GM21723 (cell line): ENCODE data around the gene LRRC56.

ENCODE experiments used
- ATAC-seq: cut with Tn5 transposase; IDR thresholded peaks from one replicate; pipeline ENCODE4 v1.9.1; 2021; ENCODE audit warnings: mild to moderate bottlenecking, moderate library complexity; ENCODE audit not compliant: unreplicated experiment

Gene LRRC56

DNA sequence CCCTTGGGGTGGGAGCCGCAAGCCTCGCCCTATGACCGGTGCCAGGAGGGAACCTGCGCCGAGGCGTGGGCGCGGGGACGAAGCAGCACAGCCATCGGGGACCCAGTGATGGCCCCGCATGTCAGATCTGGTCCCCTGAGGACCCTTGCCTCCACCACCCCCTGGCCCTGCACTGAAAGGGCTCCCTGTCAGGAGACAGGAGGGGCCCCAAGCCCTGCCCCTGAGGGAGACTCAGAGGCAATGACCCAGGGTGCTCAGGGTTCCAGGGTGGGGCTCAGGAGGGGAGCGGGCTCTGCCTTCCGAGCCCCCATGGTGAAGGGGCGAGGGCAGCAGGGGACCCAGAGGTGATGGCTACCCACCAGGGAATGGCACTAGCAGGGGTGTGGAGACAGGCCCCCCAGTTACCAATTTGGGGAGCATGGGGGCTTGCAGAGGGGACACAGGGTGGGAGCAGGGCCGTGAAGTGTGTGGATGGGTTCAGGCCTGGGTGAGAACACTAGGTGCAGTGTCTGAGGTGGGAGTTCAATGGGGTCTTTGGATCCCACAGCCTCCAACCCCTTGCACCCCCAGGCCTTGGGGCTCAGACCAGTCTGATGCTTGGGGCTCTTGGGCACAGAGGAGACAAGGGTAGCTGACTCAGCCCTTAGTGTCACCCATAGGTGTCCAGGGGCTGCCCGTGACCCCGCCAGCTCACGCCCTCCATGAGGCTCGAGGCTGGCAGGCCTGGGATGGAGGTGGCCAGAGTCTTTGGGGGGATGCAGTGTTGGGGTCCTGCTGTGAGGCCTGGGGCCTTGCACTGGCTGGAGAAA is 499 bp downstream of the LRRC56 start:
- ATAC-seq = no peak

GRCh38 chr11:538431-539051 is 1.2 kb downstream of the LRRC56 start:
- no peak for ATAC-seq

DNA sequence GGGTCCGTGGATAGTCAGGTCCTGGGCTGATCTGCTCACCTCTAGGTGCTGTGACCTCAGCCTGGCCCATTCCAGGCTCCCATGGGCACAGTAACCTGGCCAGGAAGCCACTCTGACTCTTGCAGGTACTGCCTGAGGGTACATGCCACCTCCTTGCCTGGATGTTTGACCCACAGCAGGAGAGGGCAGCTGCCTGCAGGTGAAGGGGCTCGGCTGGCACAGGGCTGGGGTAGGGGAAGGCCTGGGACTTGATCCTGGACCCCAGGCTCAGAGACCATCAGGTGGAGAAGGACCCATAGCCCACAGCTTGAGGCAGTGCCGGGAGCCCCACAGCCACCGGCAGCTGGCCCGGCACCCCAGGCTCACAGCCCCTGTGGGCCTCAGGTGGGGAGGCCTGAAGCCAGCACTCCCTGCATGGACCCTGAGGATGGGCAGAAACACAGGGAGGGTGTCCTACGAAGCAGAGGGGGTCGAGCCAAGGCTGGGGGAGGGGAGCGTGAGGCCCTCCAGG is 2.7 kb downstream of the LRRC56 start:
- no peak for ATAC-seq

- no peak for ATAC-seq
Observed at GRCh38 chr11:540583-541432, 3.5 kb downstream of the LRRC56 start.

DNA sequence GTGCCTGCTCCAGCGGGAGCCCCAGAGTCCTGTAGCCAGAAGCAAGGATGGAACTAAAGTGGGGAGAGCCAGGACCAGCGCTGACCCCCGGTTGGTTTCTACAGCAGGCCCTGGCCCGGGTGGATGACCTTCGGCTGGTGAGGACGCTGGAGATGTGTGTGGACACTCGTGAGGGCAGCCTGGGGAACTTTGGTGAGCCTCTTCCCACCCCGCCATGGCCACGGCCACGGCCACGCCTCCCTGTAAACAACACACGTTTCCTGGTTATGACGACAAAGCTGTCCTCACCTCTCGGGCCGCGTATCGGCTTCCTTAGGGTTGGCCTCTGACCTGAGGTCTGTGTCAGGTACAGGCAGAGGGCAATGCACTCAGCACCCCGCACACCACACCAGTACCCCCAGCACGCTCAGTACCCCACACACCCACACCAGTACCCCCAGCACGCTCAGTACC is 4.1 kb downstream of the LRRC56 start:
- no peak for ATAC-seq

GRCh38 chr11:544817-545166 is 7.5 kb downstream of the LRRC56 start:
- no peak for ATAC-seq

- ATAC-seq = no peak
Observed at GRCh38 chr11:545171-545570, 7.8 kb downstream of the LRRC56 start.

DNA sequence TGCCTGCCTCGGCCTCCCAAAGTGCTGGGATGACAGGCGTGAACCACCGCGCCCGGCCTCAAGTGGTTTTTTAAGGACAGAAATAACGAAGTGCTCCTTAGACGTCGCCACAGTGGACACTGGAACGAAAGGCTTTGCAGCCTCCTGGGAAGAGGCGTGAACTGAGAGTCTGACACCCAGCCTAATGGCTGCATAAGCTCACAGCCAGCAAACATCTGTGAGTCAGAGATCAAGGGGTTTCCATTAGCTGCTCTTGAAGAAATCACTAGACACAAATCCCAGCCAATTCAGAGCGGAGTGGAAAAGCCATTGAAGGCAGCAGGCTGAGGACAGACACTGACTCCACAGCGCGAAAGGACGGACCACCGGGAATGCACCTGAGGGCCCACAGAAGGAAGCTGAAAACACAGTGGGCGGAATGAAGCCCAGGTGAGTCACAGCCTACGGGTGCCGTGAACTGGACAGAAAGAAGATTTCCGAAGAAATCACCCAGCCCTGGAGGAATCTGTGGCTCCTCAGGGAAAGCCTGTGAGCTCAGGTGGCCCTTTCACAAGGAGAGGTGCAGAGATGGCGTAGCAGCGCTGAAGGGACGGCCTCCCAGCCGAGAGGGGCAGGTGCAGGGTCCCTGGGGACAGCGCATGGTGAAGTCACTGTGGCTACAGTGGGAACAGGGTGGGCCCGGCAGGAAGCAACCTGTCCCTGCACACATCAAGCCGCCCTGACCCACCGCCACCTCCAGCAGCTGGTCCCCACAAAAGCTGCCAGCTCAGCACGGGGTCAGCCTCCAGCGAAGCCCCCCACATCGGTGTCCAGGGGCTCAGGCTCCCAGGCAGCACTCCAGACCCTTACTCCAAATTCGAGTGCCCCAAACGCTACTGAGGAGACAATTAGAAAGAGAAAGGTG is 11.6 kb downstream of the LRRC56 start:
- no peak for ATAC-seq

- no peak for ATAC-seq
Observed at GRCh38 chr11:550021-550745, 12.9 kb downstream of the LRRC56 start.

- no peak for ATAC-seq
Observed at GRCh38 chr11:550746-551085, 13.4 kb downstream of the LRRC56 start.

DNA sequence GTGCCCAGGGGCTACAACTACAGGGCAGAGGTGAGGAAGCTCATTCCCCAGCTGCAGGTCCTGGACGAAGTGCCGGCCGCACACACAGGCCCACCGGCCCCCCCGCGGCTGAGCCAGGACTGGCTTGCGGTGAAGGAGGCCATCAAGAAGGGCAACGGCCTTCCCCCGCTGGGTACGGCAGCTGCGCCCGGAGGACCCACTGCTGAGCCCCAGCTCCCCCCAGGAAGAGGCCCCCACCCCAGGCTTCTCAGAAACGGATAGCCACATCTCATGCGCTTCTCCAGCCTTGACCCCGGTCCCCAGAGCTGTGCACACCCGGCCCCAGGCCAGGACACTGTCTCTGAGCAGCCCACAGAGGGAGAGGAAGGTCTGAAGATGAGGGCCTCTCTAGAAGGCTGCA is 13.8 kb downstream of the LRRC56 start:
- no peak for ATAC-seq

GRCh38 chr11:551596-551995 is 14.3 kb downstream of the LRRC56 start:
- ATAC-seq = no peak

GRCh38 chr11:553083-553987 is 16.0 kb downstream of the LRRC56 start:
- no peak for ATAC-seq

- ATAC-seq = no peak
Observed at GRCh38 chr11:553988-554340, 16.6 kb downstream of the LRRC56 start.

- ATAC-seq = no peak
Observed at GRCh38 chr11:554428-555226, 17.3 kb downstream of the LRRC56 start.

GRCh38 chr11:555227-555779 is 18.0 kb downstream of the LRRC56 start:
- ATAC-seq = no peak

GRCh38 chr11:555780-556661 is 18.7 kb downstream of the LRRC56 start:
- ATAC-seq = no peak
